Endothelial cell (in vitro differentiated cells): Measurements from ENCODE around the gene MARVELD1. TPM values are rescaled to one million over a fixed set of nuclear protein-coding genes. Genes with fewer than 3 reads are reported as not detected.
A peak's percentile ranks its signal among the peaks of the same experiment; 100 is the strongest.

Source experiments
- DNase-seq: peaks from one replicate; pipeline ENCODE4 v3.0.0; 2021; ENCODE audit warnings: low spot score
- H3K27ac Mint-ChIP-seq: one replicate; pipeline ENCODE4 v1.8.0; 2021; ENCODE audit warnings: mixed read lengths, inconsistent platforms; ENCODE audit not compliant: unreplicated experiment
- H3K27me3 Mint-ChIP-seq: one replicate; pipeline ENCODE4 v1.8.0; 2021; ENCODE audit warnings: mild to moderate bottlenecking, moderate library complexity, mixed read lengths, inconsistent platforms; ENCODE audit not compliant: unreplicated experiment
- H3K36me3 Mint-ChIP-seq: one replicate; pipeline ENCODE4 v1.8.0; 2021; ENCODE audit warnings: mild to moderate bottlenecking, low read depth, mixed read lengths, inconsistent platforms; ENCODE audit not compliant: unreplicated experiment
- H3K4me1 Mint-ChIP-seq: one replicate; pipeline ENCODE4 v1.8.0; 2021; ENCODE audit warnings: mild to moderate bottlenecking, mixed read lengths, inconsistent platforms; ENCODE audit not compliant: unreplicated experiment
- H3K4me3 Mint-ChIP-seq: one replicate; pipeline ENCODE4 v1.8.0; 2021; ENCODE audit warnings: mild to moderate bottlenecking, mixed read lengths, inconsistent platforms; ENCODE audit not compliant: unreplicated experiment
- H3K9me3 Mint-ChIP-seq: one replicate; pipeline ENCODE4 v1.8.0; 2021; ENCODE audit warnings: mixed read lengths, inconsistent platforms; ENCODE audit not compliant: unreplicated experiment
- CTCF ChIP-seq: fragments of 200-600 bp; sonication (generic); IDR thresholded peaks from one replicate; pipeline ENCODE4 v1.5.0; 2021; ENCODE audit warnings: antibody characterized with exemption; ENCODE audit not compliant: unreplicated experiment
- total RNA-seq: library from RNA; stranded (reverse); fragmentation: NEBNext Ultra II Directional; extraction: Animal tissue kit (Norgen Biotek cat#: 25700); gene quantifications from one replicate; pipeline ENCODE4 v1.2.1, GENCODE V29; 2021; ENCODE audit not compliant: unreplicated experiment

MARVELD1 gene
- total RNA-seq, 1 donor from 2014 or later, result 21.0 TPM

DNA sequence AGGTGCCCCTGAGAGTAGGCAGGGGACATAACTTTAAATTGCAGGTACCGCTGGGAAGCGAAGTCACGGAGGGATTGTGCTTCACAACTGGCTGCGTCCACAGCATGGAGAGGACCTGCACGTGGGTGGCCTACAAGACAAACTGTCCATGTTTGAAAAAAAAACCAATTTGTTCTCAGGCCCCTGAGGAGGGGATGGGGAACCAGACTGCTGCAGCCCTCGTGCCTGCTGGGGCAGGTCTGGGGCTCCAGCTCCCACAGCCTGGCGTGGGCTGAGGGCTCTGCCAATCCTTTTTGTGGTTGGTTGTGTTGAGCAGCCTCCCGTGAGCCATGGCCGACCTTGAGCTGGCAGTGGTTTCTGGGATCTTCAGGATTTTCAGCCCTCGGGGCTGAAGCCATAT lies 48.5 kb downstream of the MARVELD1 start:
- no peaks in the 10 kb centered on the region for H3K9me3 Mint-ChIP-seq
- no peak for DNase-seq
- H3K4me1 Mint-ChIP-seq, result no peaks in the 10 kb centered on the region
- H3K27ac Mint-ChIP-seq, result no peak overlapping the region
- peaks cover 12% of the 10 kb centered on the region for H3K36me3 Mint-ChIP-seq
- no peak for TF ChIP-seq CTCF
- no peak overlapping the region for H3K4me3 Mint-ChIP-seq
- no peaks in the 10 kb centered on the region for H3K27me3 Mint-ChIP-seq

- TF ChIP-seq CTCF, result no peak
- no peak overlapping the region for H3K4me3 Mint-ChIP-seq
- no peak for DNase-seq
These were observed 49.3 kb downstream of the MARVELD1 start for GRCh38 chr10:97762816-97763215.

DNA sequence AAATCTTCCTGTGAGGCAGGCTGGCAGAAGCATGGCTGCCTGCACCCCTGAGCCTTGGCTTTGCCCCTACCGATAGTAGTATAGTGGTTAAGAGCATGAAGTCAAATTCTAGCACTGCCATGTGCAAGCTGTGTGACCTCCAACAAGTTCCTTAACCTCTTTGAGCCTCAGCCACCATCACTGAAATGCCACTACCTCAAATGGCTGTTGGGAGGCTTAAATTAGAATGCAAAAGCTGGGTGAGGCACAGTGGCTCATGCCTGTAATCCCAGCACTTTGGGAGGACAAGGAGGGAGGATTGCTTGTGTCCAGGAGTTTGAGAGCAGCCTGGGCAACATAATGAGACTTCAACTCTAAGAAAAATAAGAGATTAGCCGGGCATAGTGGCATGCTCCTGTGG lies 49.9 kb downstream of the MARVELD1 start:
- Mint-ChIP-seq H3K27me3 (peaks cover 9% of the 10 kb centered on the region), H3K27ac (no peak overlapping the region), H3K36me3 (peaks cover 9% of the 10 kb centered on the region), H3K9me3 (no peaks in the 10 kb centered on the region), H3K4me3 (no peak overlapping the region), H3K4me1 (no peaks in the 10 kb centered on the region)
- DNase-seq, result no peak
- TF ChIP-seq CTCF, result no peak

More at GRCh38 chr10:97762816-97763215, 49.3 kb downstream of the MARVELD1 start:
- H3K27me3 Mint-ChIP-seq, result peaks cover 5% of the 10 kb centered on the region
- no peaks in the 10 kb centered on the region for H3K4me1 Mint-ChIP-seq
- peaks cover 9% of the 10 kb centered on the region for H3K36me3 Mint-ChIP-seq
- no peak overlapping the region for H3K27ac Mint-ChIP-seq
- H3K9me3 Mint-ChIP-seq, result no peaks in the 10 kb centered on the region

- Mint-ChIP-seq H3K27ac (peak overlapping the region; percentile 32), H3K4me1 (no peaks in the 10 kb centered on the region), H3K36me3 (peaks cover 9% of the 10 kb centered on the region), H3K9me3 (no peaks in the 10 kb centered on the region), H3K4me3 (no peak overlapping the region), H3K27me3 (peaks cover 9% of the 10 kb centered on the region)
- TF ChIP-seq CTCF, result no peak
- no peak for DNase-seq
These were observed 50.4 kb downstream of the MARVELD1 start for GRCh38 chr10:97763947-97764346.

DNA sequence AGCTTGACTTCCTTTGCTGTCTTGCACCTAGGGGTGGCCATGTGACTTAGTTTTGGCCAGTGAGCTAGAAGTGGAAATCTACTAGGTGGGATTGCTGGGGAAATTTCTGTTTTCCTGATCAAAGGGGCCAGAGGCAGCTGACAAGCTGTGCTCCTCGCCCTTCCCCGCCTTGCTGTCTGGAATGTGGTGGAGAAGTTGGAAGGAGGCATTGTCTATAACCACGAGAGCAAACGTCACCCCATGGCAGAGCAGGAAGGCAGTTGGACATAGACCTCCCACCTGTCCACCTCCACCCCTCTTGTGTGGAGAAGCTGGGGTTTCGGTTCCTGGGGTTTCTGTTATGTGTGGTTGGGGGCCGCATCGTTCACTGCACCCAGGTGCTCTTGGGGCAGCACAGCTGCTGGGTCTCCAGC lies 51.0 kb downstream of the MARVELD1 start:
- H3K4me1 Mint-ChIP-seq, result no peaks in the 10 kb centered on the region
- no peak for TF ChIP-seq CTCF
- H3K27me3 Mint-ChIP-seq, result peaks cover 9% of the 10 kb centered on the region
- H3K27ac Mint-ChIP-seq, result peak overlapping the region; percentile 32
- H3K9me3 Mint-ChIP-seq, result no peaks in the 10 kb centered on the region
- no peak for DNase-seq
- peak overlapping the region; percentile 26 for H3K4me3 Mint-ChIP-seq
- peaks cover 9% of the 10 kb centered on the region for H3K36me3 Mint-ChIP-seq
